ENCODE measurements around the gene TMEM233.
A peak's percentile ranks its signal among the peaks of the same experiment; 100 is the strongest.

The TMEM233 gene

GRCh38 chr12:119689935-119690500, 96.4 kb downstream of the TMEM233 start:
- no peak for TF ChIP-seq CTCF (IDR thresholded peaks at IDR 0.05; ENCODE audit: low read depth, low read length, missing control alignments)
- no peak for DNase-seq (ENCODE audit: extremely low read depth, low read depth)
- H3K4me3 ChIP-seq (replicated peaks; ENCODE audit: low read depth, low read length): no peak overlapping the region

- no peak for DNase-seq (ENCODE audit: extremely low read depth, low read depth)
- no peak for TF ChIP-seq CTCF (IDR thresholded peaks at IDR 0.05; ENCODE audit: low read depth, low read length, missing control alignments)
- no peak overlapping the region for H3K4me3 ChIP-seq (replicated peaks; ENCODE audit: low read depth, low read length)
Measured at GRCh38 chr12:119691202-119691810, 97.7 kb downstream of the TMEM233 start.

GRCh38 chr12:119692410-119692809, 98.8 kb downstream of the TMEM233 start:
- no peak overlapping the region for H3K4me3 ChIP-seq (replicated peaks; ENCODE audit: low read depth, low read length)
- peak; percentile 52 for DNase-seq (ENCODE audit: extremely low read depth, low read depth)
- TF ChIP-seq CTCF (IDR thresholded peaks at IDR 0.05; ENCODE audit: low read depth, low read length, missing control alignments): no peak

Data from HFF-Myc (cell line).